ENCODE data around the gene VANGL2. TPM values are rescaled to one million over a fixed set of nuclear protein-coding genes. Genes with fewer than 3 reads are reported as not detected.

Gene VANGL2
- total and polyA plus RNA-seq, 2 of the 4 experiments (the other 2 are of a cell fraction): 0.36 to 3.6 TPM

- no peak for TF ChIP-seq RCOR1 (IDR thresholded peaks at IDR 0.05; ENCODE audit: insufficient replicate concordance, low read length)
- BruUV-seq (replicated peaks): no TSS peak
- CTCF ChIA-PET: interaction anchor here (1.5 kb wide), 1 partner anchor 12 kb away, joined by 5 read pairs; no protein-coding TSS in a partner anchor
Measured at GRCh38 chr1:160365325-160365724, 35.0 kb upstream of the VANGL2 start.

More at GRCh38 chr1:160365325-160365724, 35.0 kb upstream of the VANGL2 start:
- H3K36me3 ChIP-seq (ENCODE audit: control insufficient read depth, insufficient read depth, low read length): peaks cover 6% of the 10 kb centered on the region
- no peak overlapping the region for H3K4me2 ChIP-seq (ENCODE audit: low read depth, low read length)
- no peak overlapping the region for H3K4ac ChIP-seq (ENCODE audit: low read depth, low read length)
- H2BK15ac ChIP-seq (ENCODE audit: low read depth, low read length): no peak overlapping the region
- no peak for ATAC-seq (ENCODE audit: low read depth)
- no peak overlapping the region for H2AK5ac ChIP-seq (ENCODE audit: low read depth, low read length)
- peaks cover 1% of the 10 kb centered on the region; the same call in 1 of the 2 replicates for H3K27me3 ChIP-seq (ENCODE audit: control insufficient read depth, insufficient read depth, low read length)
- no peak overlapping the region for H4K5ac ChIP-seq (ENCODE audit: low read depth, low read length)
- intact Hi-C loops (cut with micrococcal nuclease): no loop called here
- no peaks in the 10 kb centered on the region for H3K9me1 ChIP-seq (ENCODE audit: insufficient read depth, low read length)
- no peak overlapping the region for H3K27ac ChIP-seq (ENCODE audit: insufficient read depth, low read length)
- H3K9me3 ChIP-seq (ENCODE audit: control insufficient read depth, insufficient read depth, low read length): no peaks in the 10 kb centered on the region
- dilution Hi-C loops (cut with HindIII; ENCODE audit: low sequenced_read_pairs, unreplicated experiment): no loop called here
- WGBS, 2 experiments (ENCODE audit: extremely low coverage in 2 of 2, insufficient read length in 1 of 2): no CpG with 5 or more reads among the region's 1 CpG
- in situ Hi-C loops (cut with MboI; ENCODE audit: low sequenced_read_pairs): no loop called here
- H3K14ac ChIP-seq (replicated peaks; ENCODE audit: low read depth, low read length): no peak overlapping the region
- no peak overlapping the region for H3K56ac ChIP-seq (ENCODE audit: extremely low read depth, insufficient read depth, low read length)
- no peak overlapping the region for H4K8ac ChIP-seq (ENCODE audit: low read depth in 2 of 2, low read length in 2 of 2)
- no peak overlapping the region for H3K4me3 ChIP-seq (ENCODE audit: insufficient read depth, low read depth, low read length)
- no peak overlapping the region for H3K18ac ChIP-seq (ENCODE audit: low read depth, low read length)
- no peak overlapping the region for H2AK9ac ChIP-seq (replicated peaks; ENCODE audit: low read depth, low read length, poor library complexity)
- no peak overlapping the region for H3K23ac ChIP-seq (ENCODE audit: low read depth, low read length)
- no peak for DNase-seq
- no peak overlapping the region for H2AFZ ChIP-seq (replicated peaks; ENCODE audit: low read length, poor library complexity)
- H3K4me1 ChIP-seq (ENCODE audit: control insufficient read depth, insufficient read depth, low read length): peaks cover 2% of the 10 kb centered on the region; the same call in 1 of the 2 replicates
- H2BK120ac ChIP-seq (ENCODE audit: low read depth, low read length): no peak overlapping the region
- H4K20me1 ChIP-seq (ENCODE audit: insufficient read depth, low read length): no peaks in the 10 kb centered on the region
- H3K79me1 ChIP-seq (ENCODE audit: low read depth in 1 of 2, low read length in 2 of 2): no peaks in the 10 kb centered on the region
- POLR2A ChIA-PET (ENCODE audit: unreplicated experiment): no interaction called here
- H4K91ac ChIP-seq (ENCODE audit: insufficient read depth, low read depth, low read length): no peak overlapping the region
- H2BK20ac ChIP-seq (ENCODE audit: low read depth, low read length): no peak overlapping the region
- H3K9ac ChIP-seq (ENCODE audit: low read depth, low read length): no peak overlapping the region
- H2BK5ac ChIP-seq (ENCODE audit: low read depth, low read length, poor library complexity, severe bottlenecking): no peak overlapping the region

Measured in IMR-90 (cell line).